WTC11 (cell line): ENCODE data around the gene COMMD7. TPM values are rescaled to one million over a fixed set of nuclear protein-coding genes. Genes with fewer than 3 reads are reported as not detected.

Experiments
- ATAC-seq: fragments of 200-7000 bp; cut with Tn5 transposase; 2 replicates; pipeline ENCODE4 v1.10.0; 2021; ENCODE audit warnings: mild to moderate bottlenecking, moderate library complexity
- CTCF ChIA-PET: fragments of 300-600 bp; sonication (Branson Sonifier 250); formaldehyde crosslinking; loops from one replicate; lab custom pipeline; 2021; ENCODE audit warnings: antibody characterized with exemption; lab: Charles Lee
- POLR2A ChIA-PET: fragments of 350-600 bp; sonication (Branson Sonifier 250); formaldehyde crosslinking; loops from one replicate; lab custom pipeline; 2021; ENCODE audit warnings: antibody characterized with exemption; lab: Charles Lee
- DNase-seq: peaks from one replicate; pipeline ENCODE4 v3.0.0; 2021; ENCODE audit warnings: low spot score
- H3K27ac Mint-ChIP-seq: 2 replicates; pipeline ENCODE4 v1.8.0; 2021; ENCODE audit warnings: mixed read lengths
- H3K27me3 Mint-ChIP-seq: 2 replicates; pipeline ENCODE4 v1.8.0; 2021; ENCODE audit warnings: low read depth, mild to moderate bottlenecking, moderate library complexity, mixed read lengths
- H3K36me3 Mint-ChIP-seq: 2 replicates; pipeline ENCODE4 v1.8.0; 2021; ENCODE audit warnings: mixed read lengths
- H3K4me1 Mint-ChIP-seq: 2 replicates; pipeline ENCODE4 v1.8.0; 2022; ENCODE audit warnings: mixed read lengths
- H3K4me3 Mint-ChIP-seq: 2 replicates; pipeline ENCODE4 v1.8.0; 2021; ENCODE audit warnings: mild to moderate bottlenecking, moderate library complexity, mixed read lengths
- H3K9me3 Mint-ChIP-seq: 2 replicates; pipeline ENCODE4 v1.8.0; 2021; ENCODE audit warnings: mixed read lengths
- CDX4 ChIP-seq: fragments of 250-450 bp; sonication (Bioruptor Pico); IDR thresholded peaks from 2 replicates; pipeline ENCODE4 v1.9.0; 2021; ENCODE audit warnings: moderate library complexity, mild to moderate bottlenecking, inconsistent platforms, borderline replicate concordance
- CREM ChIP-seq: sonication (generic); formaldehyde crosslinking; IDR thresholded peaks from 2 replicates; pipeline ENCODE4 v1.8.1; 2022; ENCODE audit warnings: mild to moderate bottlenecking, missing genetic modification reagents, moderate library complexity
- ESRRA ChIP-seq: sonication (generic); formaldehyde crosslinking; IDR thresholded peaks from 2 replicates; pipeline ENCODE4 v1.8.1; 2022; ENCODE audit warnings: mild to moderate bottlenecking, missing genetic modification reagents, borderline replicate concordance
- ETV6 ChIP-seq: sonication (generic); formaldehyde crosslinking; IDR thresholded peaks from 2 replicates; pipeline ENCODE4 v1.8.1; 2022; ENCODE audit warnings: mild to moderate bottlenecking, missing genetic modification reagents
- FOXJ3 ChIP-seq: sonication (generic); formaldehyde crosslinking; IDR thresholded peaks from 2 replicates; pipeline ENCODE4 v1.9.0; 2021; ENCODE audit warnings: missing genetic modification reagents, mild to moderate bottlenecking, borderline replicate concordance
- JUN ChIP-seq: sonication (generic); formaldehyde crosslinking; IDR thresholded peaks from 2 replicates; pipeline ENCODE4 v1.8.0; 2023; ENCODE audit warnings: mild to moderate bottlenecking, missing genetic modification reagents
- KAT7 ChIP-seq: sonication (generic); formaldehyde crosslinking; IDR thresholded peaks from 2 replicates; pipeline ENCODE4 v1.8.1; 2023; ENCODE audit warnings: missing genetic modification reagents, mild to moderate bottlenecking, borderline replicate concordance
- MXD4 ChIP-seq: fragments of 250-450 bp; sonication (Bioruptor Pico); IDR thresholded peaks from 2 replicates; pipeline ENCODE4 v1.8.0; 2021; ENCODE audit warnings: mild to moderate bottlenecking, moderate library complexity, borderline replicate concordance
- MYBL2 ChIP-seq: sonication (generic); formaldehyde crosslinking; IDR thresholded peaks from 2 replicates; pipeline ENCODE4 v1.8.1; 2023; ENCODE audit warnings: mild to moderate bottlenecking, moderate library complexity, missing genetic modification reagents
- NFYB ChIP-seq: sonication (generic); formaldehyde crosslinking; conservative IDR thresholded peaks from 2 replicates; pipeline ENCODE4 v1.8.0; 2022; ENCODE audit warnings: low read depth, missing genetic modification reagents
- OVOL2 ChIP-seq: fragments of 250-450 bp; sonication (Bioruptor Pico); IDR thresholded peaks from 2 replicates; pipeline ENCODE4 v1.9.0; 2021; ENCODE audit warnings: mild to moderate bottlenecking, borderline replicate concordance
- RORB ChIP-seq: fragments of 250-450 bp; sonication (Bioruptor Pico); IDR thresholded peaks from 2 replicates; pipeline ENCODE4 v1.9.0; 2021; ENCODE audit warnings: mild to moderate bottlenecking
- ZBTB21 ChIP-seq: sonication (generic); formaldehyde crosslinking; IDR thresholded peaks from 2 replicates; pipeline ENCODE4 v1.8.1; 2023; ENCODE audit warnings: mild to moderate bottlenecking, missing genetic modification reagents, borderline replicate concordance
- ZNF219 ChIP-seq: sonication (generic); formaldehyde crosslinking; IDR thresholded peaks from 2 replicates; pipeline ENCODE4 v1.8.0; 2023; ENCODE audit warnings: missing genetic modification reagents, mild to moderate bottlenecking, borderline replicate concordance
- ZNF396 ChIP-seq: fragments of 250-450 bp; sonication (Bioruptor Pico); IDR thresholded peaks from 2 replicates; pipeline ENCODE4 v1.8.0; 2021; ENCODE audit warnings: mild to moderate bottlenecking, moderate library complexity, borderline replicate concordance
- ZNF416 ChIP-seq: fragments of 250-450 bp; sonication (Bioruptor Pico); IDR thresholded peaks from 2 replicates; pipeline ENCODE4 v1.9.0; 2021; ENCODE audit warnings: mild to moderate bottlenecking, inconsistent platforms
- ZNF671 ChIP-seq: fragments of 250-450 bp; sonication (Bioruptor Pico); IDR thresholded peaks from 2 replicates; pipeline ENCODE4 v1.8.0; 2021; ENCODE audit warnings: mild to moderate bottlenecking
- total RNA-seq: library from RNA; stranded (reverse); gene quantifications from 3 replicates; pipeline ENCODE4 v1.2.3, GENCODE V29; 2021
- TF ChIP-seq, protein P1 (sequence below): sonication (generic); formaldehyde crosslinking; IDR thresholded peaks from 2 replicates; pipeline ENCODE4 v1.8.0; 2023; ENCODE audit warnings: missing genetic modification reagents, mild to moderate bottlenecking, borderline replicate concordance
- TF ChIP-seq, protein P2 (sequence below): sonication (generic); formaldehyde crosslinking; conservative IDR thresholded peaks from 2 replicates; pipeline ENCODE4 v1.8.1; 2022; ENCODE audit warnings: mild to moderate bottlenecking, missing genetic modification reagents
- TF ChIP-seq, protein P3 (sequence below): sonication (generic); formaldehyde crosslinking; IDR thresholded peaks from 2 replicates; pipeline ENCODE4 v1.8.0; 2022; ENCODE audit warnings: missing genetic modification reagents
- TF ChIP-seq, protein P4 (sequence below): sonication (generic); formaldehyde crosslinking; IDR thresholded peaks from 2 replicates; pipeline ENCODE4 v1.8.0; 2023; ENCODE audit warnings: missing genetic modification reagents
- TF ChIP-seq, protein P5 (sequence below): sonication (generic); formaldehyde crosslinking; IDR thresholded peaks from 2 replicates; pipeline ENCODE4 v1.8.1; 2023; ENCODE audit warnings: mild to moderate bottlenecking, missing genetic modification reagents, moderate library complexity

COMMD7 gene
- total RNA-seq, 1 experiment from 2014 or later = 42.3 TPM

- H3K27me3 Mint-ChIP-seq = peaks cover 5% of the 10 kb centered on the region; the same call in 1 of the 2 replicates
- H3K4me1 Mint-ChIP-seq = peaks cover 4% of the 10 kb centered on the region
- ATAC-seq (no peak), DNase-seq (no peak)
- TF ChIP-seq OVOL2 (CRISPR knock-in tag) (no peak), ZNF671 (no peak), ZNF416 (no peak), ZNF396 (CRISPR knock-in tag) (no peak), RORB (CRISPR knock-in tag) (no peak), CREM (CRISPR knock-in tag) (no peak), FOXJ3 (CRISPR knock-in tag) (no peak), ZBTB21 (CRISPR knock-in tag) (no peak), ZNF219 (no peak), CDX4 (CRISPR knock-in tag) (no peak), ETV6 (CRISPR knock-in tag) (no peak), NFYB (CRISPR knock-in tag) (no peak)
- TF ChIP-seq, protein P1, sequence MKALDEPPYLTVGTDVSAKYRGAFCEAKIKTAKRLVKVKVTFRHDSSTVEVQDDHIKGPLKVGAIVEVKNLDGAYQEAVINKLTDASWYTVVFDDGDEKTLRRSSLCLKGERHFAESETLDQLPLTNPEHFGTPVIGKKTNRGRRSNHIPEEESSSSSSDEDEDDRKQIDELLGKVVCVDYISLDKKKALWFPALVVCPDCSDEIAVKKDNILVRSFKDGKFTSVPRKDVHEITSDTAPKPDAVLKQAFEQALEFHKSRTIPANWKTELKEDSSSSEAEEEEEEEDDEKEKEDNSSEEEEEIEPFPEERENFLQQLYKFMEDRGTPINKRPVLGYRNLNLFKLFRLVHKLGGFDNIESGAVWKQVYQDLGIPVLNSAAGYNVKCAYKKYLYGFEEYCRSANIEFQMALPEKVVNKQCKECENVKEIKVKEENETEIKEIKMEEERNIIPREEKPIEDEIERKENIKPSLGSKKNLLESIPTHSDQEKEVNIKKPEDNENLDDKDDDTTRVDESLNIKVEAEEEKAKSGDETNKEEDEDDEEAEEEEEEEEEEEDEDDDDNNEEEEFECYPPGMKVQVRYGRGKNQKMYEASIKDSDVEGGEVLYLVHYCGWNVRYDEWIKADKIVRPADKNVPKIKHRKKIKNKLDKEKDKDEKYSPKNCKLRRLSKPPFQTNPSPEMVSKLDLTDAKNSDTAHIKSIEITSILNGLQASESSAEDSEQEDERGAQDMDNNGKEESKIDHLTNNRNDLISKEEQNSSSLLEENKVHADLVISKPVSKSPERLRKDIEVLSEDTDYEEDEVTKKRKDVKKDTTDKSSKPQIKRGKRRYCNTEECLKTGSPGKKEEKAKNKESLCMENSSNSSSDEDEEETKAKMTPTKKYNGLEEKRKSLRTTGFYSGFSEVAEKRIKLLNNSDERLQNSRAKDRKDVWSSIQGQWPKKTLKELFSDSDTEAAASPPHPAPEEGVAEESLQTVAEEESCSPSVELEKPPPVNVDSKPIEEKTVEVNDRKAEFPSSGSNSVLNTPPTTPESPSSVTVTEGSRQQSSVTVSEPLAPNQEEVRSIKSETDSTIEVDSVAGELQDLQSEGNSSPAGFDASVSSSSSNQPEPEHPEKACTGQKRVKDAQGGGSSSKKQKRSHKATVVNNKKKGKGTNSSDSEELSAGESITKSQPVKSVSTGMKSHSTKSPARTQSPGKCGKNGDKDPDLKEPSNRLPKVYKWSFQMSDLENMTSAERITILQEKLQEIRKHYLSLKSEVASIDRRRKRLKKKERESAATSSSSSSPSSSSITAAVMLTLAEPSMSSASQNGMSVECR (CRISPR knock-in tag) = no peak
- TF ChIP-seq, protein P2, sequence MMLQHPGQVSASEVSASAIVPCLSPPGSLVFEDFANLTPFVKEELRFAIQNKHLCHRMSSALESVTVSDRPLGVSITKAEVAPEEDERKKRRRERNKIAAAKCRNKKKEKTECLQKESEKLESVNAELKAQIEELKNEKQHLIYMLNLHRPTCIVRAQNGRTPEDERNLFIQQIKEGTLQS (CRISPR knock-in tag) = no peak
- H3K36me3 Mint-ChIP-seq = no peaks in the 10 kb centered on the region
- ChIA-PET POLR2A (no interaction called here), CTCF (interaction anchor here (5.6 kb wide), 1 partner anchor 8 kb away, joined by 27 read pairs; no protein-coding TSS in a partner anchor)
- H3K9me3 Mint-ChIP-seq = peaks cover 15% of the 10 kb centered on the region
- H3K27ac Mint-ChIP-seq = no peak overlapping the region
- no peak overlapping the region for H3K4me3 Mint-ChIP-seq
Measured at GRCh38 chr20:32660661-32661060, 82.6 kb downstream of the COMMD7 start.

DNA sequence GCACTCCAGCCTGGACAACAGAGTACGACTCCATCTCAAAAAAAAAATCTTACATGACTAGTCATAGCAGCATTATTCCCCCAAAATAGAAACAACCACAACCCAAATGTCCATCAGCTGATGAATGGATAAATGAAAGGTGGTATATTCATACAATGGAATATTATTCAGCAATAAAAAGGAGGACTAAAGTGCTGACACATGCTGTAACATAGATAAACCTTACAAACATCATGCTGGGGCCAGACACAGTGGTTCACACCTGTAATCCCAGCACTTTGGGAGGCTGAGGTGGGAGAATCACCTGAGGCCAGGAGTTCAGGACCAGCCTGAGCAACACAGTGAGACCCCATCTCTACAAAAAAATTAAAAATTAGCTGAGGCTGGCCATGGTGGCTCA is 86.4 kb downstream of the COMMD7 start:
- no peak for DNase-seq
- no peak for TF ChIP-seq ZNF219
- ChIA-PET POLR2A (no interaction called here), CTCF (interaction anchor here (0.6 to 8.6 kb wide), 2 partner anchors 89 to 135 kb away, joined by 3 to 107 read pairs; no protein-coding TSS in a partner anchor)
- Mint-ChIP-seq H3K27me3 (peaks cover 11% of the 10 kb centered on the region), H3K36me3 (0 out of 2 replicates have a peak, but pooled peaks cover 3% of the 10 kb centered on the region), H3K4me3 (no peak overlapping the region), H3K27ac (no peak overlapping the region), H3K4me1 (0 out of 2 replicates have a peak, but pooled peaks cover 4% of the 10 kb centered on the region), H3K9me3 (peaks cover 23% of the 10 kb centered on the region)
- ATAC-seq = no peak

DNA sequence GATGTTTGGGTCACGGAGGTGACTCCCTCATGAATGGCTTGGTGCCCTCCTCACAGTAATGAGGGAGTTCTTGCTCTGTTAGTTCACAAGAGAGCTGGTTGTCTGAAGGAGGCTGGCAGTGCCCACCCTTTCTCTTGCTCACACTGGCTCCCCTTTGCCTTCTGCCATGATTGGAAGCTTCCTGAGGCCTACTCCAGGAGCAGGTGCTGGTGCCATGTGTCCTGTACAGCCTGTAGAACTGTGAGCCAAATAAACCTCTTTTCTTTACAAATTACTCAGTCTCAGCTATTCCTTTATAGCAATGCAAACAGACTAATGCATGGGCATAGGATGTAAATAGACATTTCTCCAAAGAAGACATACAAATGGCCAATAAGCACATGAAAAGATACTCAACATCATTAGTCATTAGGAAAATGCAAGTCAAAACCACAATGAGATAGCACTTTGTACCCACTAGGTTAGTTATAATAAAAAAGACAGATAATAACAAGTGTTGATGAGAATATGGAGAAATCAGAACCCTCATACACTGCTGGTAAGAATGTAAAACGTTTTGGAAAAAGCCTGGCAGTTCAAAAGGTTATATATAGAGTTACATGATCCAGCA is 87.3 kb downstream of the COMMD7 start:
- Mint-ChIP-seq H3K27me3 (peaks cover 11% of the 10 kb centered on the region), H3K4me1 (0 out of 2 replicates have a peak, but pooled peaks cover 4% of the 10 kb centered on the region), H3K36me3 (0 out of 2 replicates have a peak, but pooled peaks cover 3% of the 10 kb centered on the region), H3K27ac (no peak overlapping the region), H3K9me3 (peaks cover 20% of the 10 kb centered on the region), H3K4me3 (no peak overlapping the region)
- DNase-seq (no peak), ATAC-seq (no peak)
- POLR2A ChIA-PET = no interaction called here
- CTCF ChIA-PET = interaction anchor here (0.9 to 8.6 kb wide), 2 partner anchors 17 to 134 kb away, joined by 3 to 107 read pairs; no protein-coding TSS in a partner anchor
- TF ChIP-seq MXD4 (no peak), MYBL2 (CRISPR knock-in tag) (no peak), JUN (no peak), KAT7 (no peak), ESRRA (no peak)
- TF ChIP-seq, protein P3, sequence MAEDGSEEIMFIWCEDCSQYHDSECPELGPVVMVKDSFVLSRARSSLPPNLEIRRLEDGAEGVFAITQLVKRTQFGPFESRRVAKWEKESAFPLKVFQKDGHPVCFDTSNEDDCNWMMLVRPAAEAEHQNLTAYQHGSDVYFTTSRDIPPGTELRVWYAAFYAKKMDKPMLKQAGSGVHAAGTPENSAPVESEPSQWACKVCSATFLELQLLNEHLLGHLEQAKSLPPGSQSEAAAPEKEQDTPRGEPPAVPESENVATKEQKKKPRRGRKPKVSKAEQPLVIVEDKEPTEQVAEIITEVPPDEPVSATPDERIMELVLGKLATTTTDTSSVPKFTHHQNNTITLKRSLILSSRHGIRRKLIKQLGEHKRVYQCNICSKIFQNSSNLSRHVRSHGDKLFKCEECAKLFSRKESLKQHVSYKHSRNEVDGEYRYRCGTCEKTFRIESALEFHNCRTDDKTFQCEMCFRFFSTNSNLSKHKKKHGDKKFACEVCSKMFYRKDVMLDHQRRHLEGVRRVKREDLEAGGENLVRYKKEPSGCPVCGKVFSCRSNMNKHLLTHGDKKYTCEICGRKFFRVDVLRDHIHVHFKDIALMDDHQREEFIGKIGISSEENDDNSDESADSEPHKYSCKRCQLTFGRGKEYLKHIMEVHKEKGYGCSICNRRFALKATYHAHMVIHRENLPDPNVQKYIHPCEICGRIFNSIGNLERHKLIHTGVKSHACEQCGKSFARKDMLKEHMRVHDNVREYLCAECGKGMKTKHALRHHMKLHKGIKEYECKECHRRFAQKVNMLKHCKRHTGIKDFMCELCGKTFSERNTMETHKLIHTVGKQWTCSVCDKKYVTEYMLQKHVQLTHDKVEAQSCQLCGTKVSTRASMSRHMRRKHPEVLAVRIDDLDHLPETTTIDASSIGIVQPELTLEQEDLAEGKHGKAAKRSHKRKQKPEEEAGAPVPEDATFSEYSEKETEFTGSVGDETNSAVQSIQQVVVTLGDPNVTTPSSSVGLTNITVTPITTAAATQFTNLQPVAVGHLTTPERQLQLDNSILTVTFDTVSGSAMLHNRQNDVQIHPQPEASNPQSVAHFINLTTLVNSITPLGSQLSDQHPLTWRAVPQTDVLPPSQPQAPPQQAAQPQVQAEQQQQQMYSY (CRISPR knock-in tag) = no peak
- TF ChIP-seq, protein P4, sequence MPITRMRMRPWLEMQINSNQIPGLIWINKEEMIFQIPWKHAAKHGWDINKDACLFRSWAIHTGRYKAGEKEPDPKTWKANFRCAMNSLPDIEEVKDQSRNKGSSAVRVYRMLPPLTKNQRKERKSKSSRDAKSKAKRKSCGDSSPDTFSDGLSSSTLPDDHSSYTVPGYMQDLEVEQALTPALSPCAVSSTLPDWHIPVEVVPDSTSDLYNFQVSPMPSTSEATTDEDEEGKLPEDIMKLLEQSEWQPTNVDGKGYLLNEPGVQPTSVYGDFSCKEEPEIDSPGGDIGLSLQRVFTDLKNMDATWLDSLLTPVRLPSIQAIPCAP (CRISPR knock-in tag) = no peak
- TF ChIP-seq, protein P5, sequence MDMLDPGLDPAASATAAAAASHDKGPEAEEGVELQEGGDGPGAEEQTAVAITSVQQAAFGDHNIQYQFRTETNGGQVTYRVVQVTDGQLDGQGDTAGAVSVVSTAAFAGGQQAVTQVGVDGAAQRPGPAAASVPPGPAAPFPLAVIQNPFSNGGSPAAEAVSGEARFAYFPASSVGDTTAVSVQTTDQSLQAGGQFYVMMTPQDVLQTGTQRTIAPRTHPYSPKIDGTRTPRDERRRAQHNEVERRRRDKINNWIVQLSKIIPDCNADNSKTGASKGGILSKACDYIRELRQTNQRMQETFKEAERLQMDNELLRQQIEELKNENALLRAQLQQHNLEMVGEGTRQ (CRISPR knock-in tag) = no peak
